CD4-positive, alpha-beta T cell treated with Interleukin-12 subunit alpha and Interleukin-12 subunit beta, for 1 hour (primary cell): Measurements from ENCODE around the gene METTL15.
"Not testable (repeated sequence)": the region's sequence is repeated elsewhere in the genome, so short reads cannot be mapped to it uniquely, and the experiment has no call there.

Experiments used
- DNase-seq: peaks from one replicate; pipeline ENCODE4 v3.0.0-alpha.2; 2020

Gene METTL15

DNA sequence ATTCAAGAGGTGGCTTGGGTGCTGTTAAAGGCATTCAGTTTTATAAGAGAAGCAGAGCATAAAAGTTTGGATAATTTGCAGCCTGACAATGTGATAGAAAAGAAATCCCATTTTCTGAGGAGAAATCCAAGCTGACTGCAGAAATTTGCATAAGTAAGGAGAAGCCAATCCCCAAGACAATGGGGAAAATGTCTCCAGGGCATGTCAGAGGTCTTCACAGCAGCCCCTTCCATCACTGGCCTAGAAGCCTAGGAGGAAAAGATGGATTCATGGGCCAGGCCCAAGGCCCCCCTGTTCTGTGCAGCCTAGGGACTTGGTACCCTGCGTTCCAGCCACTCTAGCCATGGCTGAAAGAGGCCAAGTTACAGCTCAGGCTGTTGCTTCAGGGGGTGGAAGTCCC is 207.3 kb downstream of the METTL15 start:
- no peak for DNase-seq

DNA sequence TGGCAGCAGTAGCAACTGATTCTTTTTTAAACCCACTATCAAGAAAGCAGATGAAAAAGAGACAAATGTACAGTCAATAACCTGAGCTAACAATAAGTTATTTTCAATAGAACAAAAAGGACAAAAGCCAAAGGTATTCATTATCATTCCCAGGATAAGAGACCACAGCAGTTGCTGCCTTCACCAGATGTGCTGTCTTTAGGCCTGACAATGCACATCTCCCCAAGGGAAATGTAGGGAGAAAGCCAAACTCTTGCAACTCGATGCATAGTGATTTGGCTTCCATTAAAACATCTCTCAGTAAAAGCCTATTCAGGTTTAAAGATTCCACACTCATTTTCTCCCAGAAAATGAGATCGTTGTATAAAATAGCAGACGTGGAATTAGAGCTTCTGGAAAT is 210.7 kb downstream of the METTL15 start:
- DNase-seq = no peak

DNA sequence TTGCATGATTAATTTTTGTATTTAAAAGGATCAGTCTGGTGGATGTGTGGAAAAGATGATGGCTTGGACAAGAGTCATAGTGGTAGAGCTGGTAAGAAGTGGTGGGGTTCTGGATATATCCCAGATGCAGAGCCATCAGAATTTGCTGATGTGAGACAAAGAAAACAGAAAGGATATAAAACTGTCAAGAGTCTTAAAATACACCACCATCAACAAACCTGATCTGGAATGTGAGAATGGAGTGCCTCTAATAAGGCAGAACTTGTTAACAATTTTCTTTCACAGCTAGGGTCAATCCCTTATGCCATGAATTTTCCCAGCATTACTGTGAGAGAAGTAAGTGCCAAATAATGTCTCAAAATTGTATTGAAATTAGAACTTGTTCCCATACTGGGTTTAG is 215.4 kb downstream of the METTL15 start:
- no peak for DNase-seq

DNA sequence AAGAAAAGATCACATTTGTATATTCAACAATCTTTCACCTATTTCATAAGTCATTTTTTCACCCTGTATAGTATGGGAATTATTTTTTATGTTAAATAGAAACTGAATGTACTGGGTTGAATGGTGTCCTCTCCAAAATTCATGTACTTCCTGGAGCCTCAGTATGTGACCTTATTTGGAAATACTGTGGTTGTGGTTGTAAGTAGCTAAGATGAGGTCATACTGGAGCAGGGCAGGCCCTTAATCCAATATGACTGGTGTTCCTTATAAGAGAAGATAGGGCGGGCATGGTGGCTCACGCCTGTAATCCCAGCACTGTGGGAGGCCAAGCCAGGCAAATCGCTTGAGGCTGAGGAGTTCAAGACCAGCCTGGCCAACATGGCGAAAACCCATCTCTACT is 224.2 kb downstream of the METTL15 start:
- not testable (repeated sequence) for DNase-seq

- DNase-seq = no peak
These were observed 229.5 kb downstream of the METTL15 start for GRCh38 chr11:28337701-28338100.

DNA sequence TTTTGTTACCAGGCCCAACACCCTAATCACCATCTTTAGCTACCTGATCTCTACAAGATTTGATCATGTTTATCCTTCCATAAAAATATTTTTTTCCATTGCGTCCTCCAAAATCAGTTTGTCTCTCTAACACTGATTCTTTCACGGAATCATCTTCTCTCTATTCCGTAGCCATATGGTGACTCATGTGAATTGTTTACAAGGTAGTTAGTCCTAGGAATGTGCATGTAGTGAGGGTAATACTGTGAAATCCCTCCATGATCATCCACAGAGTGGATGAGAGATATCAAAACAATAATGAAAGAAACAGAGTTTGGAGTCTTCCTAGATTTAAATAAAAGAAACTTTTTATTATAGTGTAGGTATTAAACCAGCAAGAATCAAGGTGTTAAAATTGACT is 230.2 kb downstream of the METTL15 start:
- DNase-seq = no peak

DNA sequence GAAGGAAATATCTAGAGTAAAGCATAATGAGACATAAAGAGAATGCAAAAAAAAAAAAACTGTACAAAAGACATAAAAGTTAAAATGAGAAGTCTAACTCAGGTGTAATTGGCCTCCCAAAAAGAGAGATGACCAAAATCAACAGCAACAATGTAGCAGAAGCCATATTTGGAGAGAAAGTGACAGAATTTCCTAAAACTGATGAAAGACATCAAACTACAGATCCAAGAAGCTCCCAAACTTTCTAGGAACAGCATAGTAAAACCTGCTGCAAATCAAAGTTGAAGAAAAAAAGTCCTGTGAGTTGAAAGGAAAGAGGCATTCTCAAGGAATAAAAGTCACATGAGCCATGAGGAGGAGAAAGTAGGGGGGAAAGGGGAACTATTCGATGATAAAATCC is 231.3 kb downstream of the METTL15 start:
- DNase-seq = no peak

DNA sequence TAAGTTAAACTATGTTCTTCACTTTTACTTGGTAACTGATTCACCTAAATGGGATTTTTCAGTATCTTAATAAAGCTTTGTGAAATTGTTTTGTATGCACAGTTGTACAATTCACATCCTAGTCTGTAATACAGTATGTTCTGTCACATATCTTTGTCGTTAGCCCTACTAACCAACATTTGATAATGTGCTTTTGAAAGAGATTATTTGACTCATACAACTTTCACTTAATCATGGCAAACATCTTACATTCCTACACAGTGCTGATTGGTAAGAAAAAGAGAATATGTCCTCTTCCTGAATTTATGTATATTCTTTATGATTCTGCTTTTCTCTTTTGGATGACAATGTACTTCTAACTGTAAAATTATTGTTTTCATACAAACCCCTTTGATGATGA is 234.5 kb downstream of the METTL15 start:
- DNase-seq = no peak

DNA sequence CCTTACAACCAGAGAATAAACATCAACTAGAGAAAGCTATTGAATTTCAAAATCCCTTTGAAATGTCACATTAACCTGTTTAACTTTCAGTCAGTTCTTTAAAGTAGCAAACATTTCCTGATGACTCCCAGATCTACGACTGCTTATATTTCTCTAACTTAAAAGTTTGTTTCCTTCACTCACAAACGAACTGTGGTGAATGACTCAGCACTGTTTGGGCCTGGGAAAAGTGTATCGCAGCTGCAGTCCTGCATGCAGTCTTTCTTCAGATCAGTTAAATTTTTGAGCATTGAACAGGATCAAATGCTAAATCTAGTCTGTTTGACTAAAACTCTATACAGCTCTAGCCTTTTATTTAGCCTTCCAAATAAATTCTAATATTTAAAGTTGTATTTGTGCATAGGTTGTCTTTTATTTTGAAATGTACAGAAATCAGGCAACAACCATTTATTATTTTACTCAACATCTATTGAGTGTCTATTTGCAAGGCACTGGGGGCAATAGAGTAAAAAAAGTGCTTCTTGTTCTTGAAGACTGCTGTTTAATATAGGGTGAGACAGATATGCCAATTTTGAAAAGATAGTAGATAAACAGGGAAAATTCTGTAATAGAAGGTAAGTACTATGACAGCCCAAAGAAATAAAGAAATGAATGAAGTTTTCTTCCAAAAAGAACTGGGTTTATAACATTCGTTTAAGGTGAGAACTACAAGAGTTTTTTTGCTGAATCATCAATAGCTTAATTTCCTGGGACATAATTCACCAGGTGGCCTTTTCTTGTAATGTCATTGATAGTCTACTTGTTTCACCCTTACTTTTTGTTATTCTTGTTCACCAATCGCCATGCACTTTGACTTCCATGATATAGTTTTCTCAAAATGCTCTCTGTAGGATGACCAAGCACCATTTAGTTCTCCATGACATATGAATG is 235.4 kb downstream of the METTL15 start:
- DNase-seq = no peak

- no peak for DNase-seq
These were observed 238.0 kb downstream of the METTL15 start for GRCh38 chr11:28346209-28346608.

DNA sequence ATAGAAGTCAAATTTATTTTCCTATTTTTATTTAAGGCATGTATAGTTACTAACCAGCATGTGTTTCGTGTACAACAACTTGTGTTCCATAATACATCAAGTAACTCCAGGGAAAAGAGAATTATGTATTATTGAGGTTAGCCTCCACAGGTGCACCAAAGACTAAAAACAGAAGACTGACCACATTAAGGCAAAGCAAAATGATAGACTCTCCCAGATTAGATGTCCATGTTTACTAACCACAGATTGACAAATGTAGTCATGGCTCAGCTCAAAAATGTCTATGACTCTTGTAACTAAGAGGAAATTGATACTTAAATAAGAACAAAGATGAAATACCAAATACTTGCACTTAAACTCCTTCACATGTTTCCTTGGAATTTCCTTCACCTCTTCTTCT is 238.5 kb downstream of the METTL15 start:
- DNase-seq = no peak

GRCh38 chr11:28347371-28347770 is 239.2 kb downstream of the METTL15 start:
- no peak for DNase-seq

DNA sequence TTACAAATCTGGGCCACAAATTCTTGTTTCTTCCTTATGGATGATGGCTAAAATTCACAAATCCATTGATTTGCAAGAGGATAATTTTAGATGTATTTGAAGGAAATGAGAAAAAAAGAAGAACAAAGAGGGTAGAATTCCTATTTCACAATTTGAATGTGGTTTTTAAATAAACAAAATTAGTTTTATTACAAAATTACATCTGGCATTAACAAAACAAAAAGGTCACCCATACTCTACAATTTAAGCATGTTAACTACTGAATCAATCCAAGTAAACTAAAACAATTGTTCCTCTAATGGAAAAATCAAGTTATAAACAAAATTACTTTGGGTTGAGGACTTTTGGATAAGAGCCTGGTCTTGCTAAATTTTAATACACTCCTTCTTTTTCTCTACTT is 242.0 kb downstream of the METTL15 start:
- DNase-seq = no peak

DNA sequence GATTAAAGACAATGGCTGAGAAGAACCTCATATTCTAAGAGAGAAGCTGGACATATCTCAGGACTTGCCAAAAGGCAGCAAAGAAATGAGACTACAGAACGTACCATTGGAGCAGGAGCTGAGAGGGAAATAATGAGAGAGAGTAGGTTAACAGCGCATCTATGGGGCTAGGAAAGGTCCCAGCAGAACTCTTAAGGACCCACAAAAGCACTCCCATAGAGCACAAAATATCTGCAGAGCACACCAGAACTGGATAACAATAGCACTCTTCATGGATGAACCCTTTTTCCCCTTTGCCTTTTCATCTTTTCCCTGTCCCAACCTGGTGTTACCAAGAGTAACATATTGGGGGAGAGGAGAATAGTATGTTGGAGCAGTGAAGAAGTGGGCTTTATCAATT is 245.8 kb downstream of the METTL15 start:
- DNase-seq = no peak

DNA sequence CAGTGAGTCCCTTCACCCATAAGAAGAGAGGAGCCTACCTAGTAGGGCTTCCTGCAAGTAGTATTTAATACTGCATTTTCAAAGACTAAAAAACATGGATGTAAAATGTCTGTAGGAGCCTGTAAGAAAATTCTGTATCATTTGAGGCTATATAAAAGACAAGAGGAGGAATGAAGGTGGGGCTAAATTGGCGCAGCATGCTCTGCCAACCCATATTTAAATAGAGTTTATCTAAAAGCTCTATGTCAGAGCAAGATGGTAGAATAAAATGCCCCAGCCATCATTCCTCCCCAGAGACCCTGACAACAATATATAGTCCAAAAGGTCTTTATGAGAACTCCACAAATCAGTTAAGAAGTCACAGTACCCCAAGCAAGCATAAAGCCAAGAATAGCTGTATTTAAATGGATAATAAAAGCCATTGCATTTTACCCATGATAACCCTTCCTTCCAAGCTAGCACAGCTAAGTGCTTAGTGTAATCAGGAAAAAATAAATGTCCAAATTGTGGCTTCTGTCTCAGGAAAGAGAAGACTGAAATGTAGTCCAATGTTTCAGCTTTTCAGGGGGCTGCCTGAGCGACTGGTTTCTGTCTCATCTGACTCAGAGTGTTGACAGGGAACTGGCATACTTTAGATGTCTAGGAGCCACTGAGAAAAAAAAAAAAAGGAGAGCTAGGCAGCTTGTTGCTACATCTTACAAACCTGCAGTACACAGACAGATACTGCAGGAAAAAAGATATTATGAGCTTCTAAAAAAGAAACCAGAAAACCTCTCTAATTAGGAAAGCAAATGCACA is 258.6 kb downstream of the METTL15 start:
- no peak for DNase-seq

DNA sequence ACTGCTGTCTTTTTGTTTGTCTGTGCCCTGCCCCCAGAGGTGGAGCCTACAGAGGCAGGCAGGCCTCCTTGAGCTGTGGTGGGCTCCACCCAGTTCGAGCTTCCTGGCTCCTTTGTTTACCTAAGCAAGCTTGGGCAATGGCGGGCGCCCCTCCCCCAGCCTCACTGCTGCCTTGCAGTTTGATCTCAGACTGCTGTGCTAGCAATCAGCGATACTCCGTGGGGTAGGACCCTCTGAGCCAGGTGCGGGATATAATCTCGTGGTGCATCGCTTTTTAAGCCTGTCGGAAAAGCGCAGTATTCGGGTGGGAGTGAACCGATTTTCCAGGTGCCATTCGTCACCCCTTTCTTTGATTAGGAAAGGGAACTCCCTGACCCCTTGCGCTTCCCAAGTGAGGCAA is 269.9 kb downstream of the METTL15 start:
- DNase-seq = not testable (repeated sequence)
